Ectodermal cell (in vitro differentiated cells): ENCODE results near the gene TTPAL.

Experiments
- H3K27ac ChIP-seq: 2 replicates; pipeline ENCODE4 v1.7.0; 2013; ENCODE audit warnings: mild to moderate bottlenecking, low read depth, low read length; ENCODE audit not compliant: insufficient read depth, poor library complexity, severe bottlenecking
- H3K27me3 ChIP-seq: 2 replicates; pipeline ENCODE4 v1.7.0; 2013; ENCODE audit warnings: mild to moderate bottlenecking, low read length; ENCODE audit not compliant: insufficient read depth, control insufficient read depth, poor library complexity, severe bottlenecking
- H3K36me3 ChIP-seq: one replicate; pipeline ENCODE4 v1.7.0; 2013; ENCODE audit warnings: low read length; ENCODE audit not compliant: control insufficient read depth, insufficient read depth
- H3K4me1 ChIP-seq: one replicate; pipeline ENCODE4 v1.7.0; 2013; ENCODE audit warnings: low read length; ENCODE audit not compliant: control insufficient read depth, insufficient read depth
- H3K4me3 ChIP-seq: 2 replicates; pipeline ENCODE4 v1.7.0; 2013; ENCODE audit warnings: low read depth, low read length, control low read depth; ENCODE audit not compliant: insufficient read depth
- H3K9me3 ChIP-seq: 2 replicates; pipeline ENCODE4 v1.7.0; 2013; ENCODE audit warnings: mild to moderate bottlenecking, low read length, moderate library complexity; ENCODE audit not compliant: control insufficient read depth
- WGBS, 2 experiments: methylation state at CpG; one replicate each; pipeline ENCODE4 v1.1.7; 2013; ENCODE audit warnings: missing lambda C conversion rate in 2 of 2; 5-methylcytosine and 5-hydroxymethylcytosine counted together

The TTPAL gene

GRCh38 chr20:44483112-44483511, 7.4 kb downstream of the TTPAL start:
- Histone ChIP-seq H3K4me3 (no peak overlapping the region), H3K4me1 (no peaks in the 10 kb centered on the region), H3K27me3 (no peaks in the 10 kb centered on the region), H3K36me3 (no peaks in the 10 kb centered on the region), H3K27ac (no peak overlapping the region), H3K9me3 (no peaks in the 10 kb centered on the region)
- WGBS, 2 experiments: 89 to 93% methylated on average over 5 of the region's 5 CpGs

- Histone ChIP-seq H3K27ac (no peak overlapping the region), H3K4me3 (no peak overlapping the region), H3K36me3 (peaks cover 15% of the 10 kb centered on the region), H3K4me1 (no peaks in the 10 kb centered on the region), H3K27me3 (no peaks in the 10 kb centered on the region), H3K9me3 (no peaks in the 10 kb centered on the region)
- WGBS, 2 experiments: 95% methylated on average over 7 of the region's 7 CpGs
These were observed 9.6 kb downstream of the TTPAL start for GRCh38 chr20:44485078-44485829.

- H3K4me1 ChIP-seq: no peaks in the 10 kb centered on the region
- WGBS, 2 experiments: 91 to 92% methylated on average over 2 of the region's 2 CpGs
- peaks cover 20% of the 10 kb centered on the region for H3K36me3 ChIP-seq
These were observed 10.1 kb downstream of the TTPAL start for GRCh38 chr20:44485830-44486198.

GRCh38 chr20:44488551-44488950, 12.9 kb downstream of the TTPAL start:
- 95% methylated on average over 5 of the region's 5 CpGs for WGBS, 2 experiments
- H3K36me3 ChIP-seq: peaks cover 26% of the 10 kb centered on the region

More at GRCh38 chr20:44485830-44486198, 10.1 kb downstream of the TTPAL start:
- Histone ChIP-seq H3K9me3 (no peaks in the 10 kb centered on the region), H3K4me3 (no peak overlapping the region), H3K27ac (no peak overlapping the region), H3K27me3 (no peaks in the 10 kb centered on the region)

GRCh38 chr20:44489223-44489622, 13.5 kb downstream of the TTPAL start:
- WGBS, 2 experiments: 94 to 97% methylated on average over 9 of the region's 9 CpGs

More at GRCh38 chr20:44488551-44488950, 12.9 kb downstream of the TTPAL start:
- Histone ChIP-seq H3K4me1 (no peaks in the 10 kb centered on the region), H3K9me3 (no peaks in the 10 kb centered on the region), H3K27ac (no peak overlapping the region), H3K4me3 (no peak overlapping the region), H3K27me3 (no peaks in the 10 kb centered on the region)

GRCh38 chr20:44489931-44490330, 14.3 kb downstream of the TTPAL start:
- peaks cover 30% of the 10 kb centered on the region for H3K36me3 ChIP-seq
- H3K4me1 ChIP-seq: no peaks in the 10 kb centered on the region
- no peak overlapping the region for H3K27ac ChIP-seq
- H3K9me3 ChIP-seq: no peaks in the 10 kb centered on the region
- H3K27me3 ChIP-seq: no peaks in the 10 kb centered on the region
- WGBS, 2 experiments: 94 to 95% methylated on average over 3 of the region's 3 CpGs
- H3K4me3 ChIP-seq: no peak overlapping the region

More at GRCh38 chr20:44489223-44489622, 13.5 kb downstream of the TTPAL start:
- H3K27ac ChIP-seq: no peak overlapping the region
- H3K4me3 ChIP-seq: no peak overlapping the region
- no peaks in the 10 kb centered on the region for H3K4me1 ChIP-seq
- H3K9me3 ChIP-seq: no peaks in the 10 kb centered on the region
- peaks cover 26% of the 10 kb centered on the region for H3K36me3 ChIP-seq
- no peaks in the 10 kb centered on the region for H3K27me3 ChIP-seq

GRCh38 chr20:44491635-44492395, 16.1 kb downstream of the TTPAL start:
- H3K36me3 ChIP-seq: peaks cover 30% of the 10 kb centered on the region

GRCh38 chr20:44494266-44494665, 18.6 kb downstream of the TTPAL start:
- Histone ChIP-seq H3K27ac (no peak overlapping the region), H3K9me3 (no peaks in the 10 kb centered on the region), H3K27me3 (no peaks in the 10 kb centered on the region), H3K36me3 (peaks cover 22% of the 10 kb centered on the region), H3K4me1 (no peaks in the 10 kb centered on the region), H3K4me3 (no peak overlapping the region)
- WGBS, 2 experiments: 95 to 97% methylated on average over 1 of the region's 1 CpG

More at GRCh38 chr20:44491635-44492395, 16.1 kb downstream of the TTPAL start:
- Histone ChIP-seq H3K9me3 (no peaks in the 10 kb centered on the region), H3K4me1 (no peaks in the 10 kb centered on the region), H3K27ac (no peak overlapping the region), H3K4me3 (no peak overlapping the region), H3K27me3 (no peaks in the 10 kb centered on the region)
- WGBS, 2 experiments: 95% methylated on average over 5 of the region's 5 CpGs

- H3K4me3 ChIP-seq: no peak overlapping the region
- H3K27me3 ChIP-seq: no peaks in the 10 kb centered on the region
- H3K27ac ChIP-seq: no peak overlapping the region
- peaks cover 18% of the 10 kb centered on the region for H3K36me3 ChIP-seq
- 85 to 89% methylated on average over 3 of the region's 3 CpGs for WGBS, 2 experiments
- no peaks in the 10 kb centered on the region for H3K9me3 ChIP-seq
- no peaks in the 10 kb centered on the region for H3K4me1 ChIP-seq
These were observed 19.0 kb downstream of the TTPAL start for GRCh38 chr20:44494681-44495080.

- H3K4me1 ChIP-seq: no peaks in the 10 kb centered on the region
These were observed 19.6 kb downstream of the TTPAL start for GRCh38 chr20:44495257-44495656.

More at GRCh38 chr20:44495257-44495656, 19.6 kb downstream of the TTPAL start:
- H3K27ac ChIP-seq: no peak overlapping the region
- no peak overlapping the region for H3K4me3 ChIP-seq
- WGBS, 2 experiments: 90 to 96% methylated on average over 1 of the region's 1 CpG
- H3K9me3 ChIP-seq: no peaks in the 10 kb centered on the region
- H3K36me3 ChIP-seq: peaks cover 19% of the 10 kb centered on the region
- H3K27me3 ChIP-seq: no peaks in the 10 kb centered on the region
